Upper lobe of left lung (tissue), 6 donors: ENCODE measurements around the gene SCN2A. TPM values are rescaled to one million over a fixed set of nuclear protein-coding genes. Genes with fewer than 3 reads are reported as not detected.

Source experiments
- ATAC-seq, 2 donors: fragments of 200-7000 bp; cut with Tn5 transposase; one replicate each; pipeline ENCODE4 v1.9.1; 2022; ENCODE audit warnings: mild to moderate bottlenecking in 2 of 2, moderate library complexity in 2 of 2; ENCODE audit not compliant: low FRiP score in 2 of 2
- DNase-seq, 2 donors: peaks; one replicate each; pipeline ENCODE4 v3.0.0-alpha.2; 2019 to 2020
- H3K27ac ChIP-seq, 4 donors: fragments of 200-600 bp; sonication (generic); one replicate each; pipeline ENCODE4 v1.5.1; 2016 to 2019
- H3K27me3 ChIP-seq, 4 donors: fragments of 200-600 bp; sonication (generic); one replicate each; pipeline ENCODE4 v1.5.1; 2017 to 2019
- H3K36me3 ChIP-seq, 4 donors: fragments of 200-600 bp; sonication (generic); one replicate each; pipeline ENCODE4 v1.5.1; 2016 to 2019
- H3K4me1 ChIP-seq, 4 donors: fragments of 200-600 bp; sonication (generic); one replicate each; pipeline ENCODE4 v1.5.1; 2018 to 2019
- H3K4me3 ChIP-seq, 4 donors: fragments of 200-600 bp; sonication (generic); one replicate each; pipeline ENCODE4 v1.5.1; 2017 to 2019; ENCODE audit warnings: mild to moderate bottlenecking in 2 of 4, moderate library complexity in 1 of 4
- H3K9me3 ChIP-seq, 4 donors: fragments of 200-600 bp; sonication (generic); one replicate each; pipeline ENCODE4 v1.5.1; 2018 to 2019
- CTCF ChIP-seq, 6 experiments: fragments of 450-650 bp in 4 of 6; fragments of 200-600 bp in 2 of 6; sonication (generic) in 2 of 6; IDR thresholded peaks; one replicate each; pipeline ENCODE4 v1.5.1; 2016 to 2019; ENCODE audit warnings: antibody characterized with exemption in 6 of 6
- EP300 ChIP-seq, 4 donors: sonication (generic); formaldehyde crosslinking; IDR thresholded peaks; one replicate each; pipeline ENCODE4 v1.5.1; 2017; ENCODE audit warnings: antibody characterized with exemption in 4 of 4, control low read depth in 2 of 4
- POLR2A ChIP-seq, 4 donors: fragments of 450-650 bp; IDR thresholded peaks; one replicate each; pipeline ENCODE4 v1.5.1; 2016 to 2017; ENCODE audit warnings: antibody characterized with exemption in 4 of 4, mild to moderate bottlenecking in 2 of 4
- POLR2AphosphoS5 ChIP-seq, 2 donors: sonication (generic); formaldehyde crosslinking; IDR thresholded peaks; one replicate each; pipeline ENCODE4 v1.5.1; 2017; ENCODE audit warnings: antibody characterized with exemption in 2 of 2
- WGBS, 2 donors: methylation state at CpG; one replicate each; pipeline ENCODE4 v1.1.5; 2017 to 2018; 5-methylcytosine and 5-hydroxymethylcytosine counted together
- total RNA-seq, 6 donors: library from RNA; depleted of rRNA in 4 of 6; stranded (reverse); fragments of >200 nt in 4 of 6; gene quantifications; one replicate each; pipeline versions ENCODE4 v1.1.0 to v1.2.1, GENCODE V29; 2016 to 2021
- donor health status: DM: no; HTN: no; CAD: no; lungs with moderate emphysema.
- donor health status: DM: no; HTN: yes; CAD: no; lungs with severe emphysema.

The SCN2A gene
- total RNA-seq, 6 donors from 2014 or later = 0.61 to 1.2 (median 0.97) TPM; not detected in 2

GRCh38 chr2:165434865-165435496, 195.8 kb downstream of the SCN2A start:
- DNase-seq (no peak), ATAC-seq (no peak)
- Histone ChIP-seq H3K9me3 (no peaks in the 10 kb centered on the region), H3K4me1 (no peaks in the 10 kb centered on the region), H3K27ac (no peak overlapping the region), H3K27me3 (no peaks in the 10 kb centered on the region), H3K4me3 (no peak overlapping the region), H3K36me3 (no peaks in the 10 kb centered on the region)
- 70 to 100% methylated on average over 1 of the region's 1 CpG for WGBS, 2 donors
- no peak for TF ChIP-seq POLR2AphosphoS5 (IDR thresholded peaks at IDR 0.05)
- TF ChIP-seq CTCF (IDR thresholded peaks at IDR 0.05) = no peak
- TF ChIP-seq EP300 (IDR thresholded peaks at IDR 0.05) = no peak
- TF ChIP-seq POLR2A (IDR thresholded peaks at IDR 0.05) = no peak

GRCh38 chr2:165435611-165436010, 196.4 kb downstream of the SCN2A start:
- Histone ChIP-seq H3K4me3 (no peak overlapping the region), H3K36me3 (no peaks in the 10 kb centered on the region), H3K9me3 (no peaks in the 10 kb centered on the region), H3K4me1 (no peaks in the 10 kb centered on the region), H3K27ac (no peak overlapping the region), H3K27me3 (no peaks in the 10 kb centered on the region)
- TF ChIP-seq CTCF (IDR thresholded peaks at IDR 0.05) (no peak), POLR2AphosphoS5 (IDR thresholded peaks at IDR 0.05) (no peak), POLR2A (IDR thresholded peaks at IDR 0.05) (no peak), EP300 (IDR thresholded peaks at IDR 0.05) (no peak)
- no peak for DNase-seq
- WGBS, 2 donors = 63 to 71% methylated on average over 1 of the region's 1 CpG
- no peak for ATAC-seq

GRCh38 chr2:165436559-165436958, 197.3 kb downstream of the SCN2A start:
- Histone ChIP-seq H3K4me3 (no peak overlapping the region), H3K27ac (no peak overlapping the region), H3K9me3 (no peaks in the 10 kb centered on the region), H3K4me1 (no peaks in the 10 kb centered on the region), H3K27me3 (no peaks in the 10 kb centered on the region), H3K36me3 (no peaks in the 10 kb centered on the region)
- 87 to 88% methylated on average over 3 of the region's 3 CpGs for WGBS, 2 donors
- DNase-seq (no peak), ATAC-seq (no peak)
- TF ChIP-seq POLR2AphosphoS5 (IDR thresholded peaks at IDR 0.05) = no peak
- no peak for TF ChIP-seq CTCF (IDR thresholded peaks at IDR 0.05)
- TF ChIP-seq EP300 (IDR thresholded peaks at IDR 0.05) = no peak
- no peak for TF ChIP-seq POLR2A (IDR thresholded peaks at IDR 0.05)

DNA sequence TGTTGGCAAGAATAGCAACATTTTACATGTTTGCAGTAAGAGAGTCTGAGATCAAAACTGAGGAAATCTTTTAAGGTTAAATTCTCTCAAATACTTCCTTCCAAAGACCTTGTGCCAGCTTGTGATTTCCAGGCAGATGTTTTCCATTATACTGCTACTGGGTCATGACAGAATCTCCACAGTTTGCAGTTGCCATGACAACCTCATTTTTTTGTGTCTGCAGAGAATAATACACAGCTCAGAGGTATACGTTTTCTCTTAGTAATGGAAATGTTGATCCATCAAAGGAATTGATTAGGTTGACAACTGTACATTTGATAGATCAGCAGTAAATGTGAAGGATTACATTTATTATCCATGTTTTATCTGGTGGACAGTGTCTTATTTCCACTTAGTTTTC, 201.2 kb downstream of the SCN2A start:
- H3K4me1 ChIP-seq = no peaks in the 10 kb centered on the region
- DNase-seq = no peak
- no peak for ATAC-seq
- no peak overlapping the region for H3K4me3 ChIP-seq
- TF ChIP-seq CTCF (IDR thresholded peaks at IDR 0.05) = no peak
- TF ChIP-seq POLR2AphosphoS5 (IDR thresholded peaks at IDR 0.05) = no peak
- TF ChIP-seq EP300 (IDR thresholded peaks at IDR 0.05) = no peak
- TF ChIP-seq POLR2A (IDR thresholded peaks at IDR 0.05) = no peak
- 25 to 33% methylated on average over 1 of the region's 1 CpG for WGBS, 2 donors
- no peaks in the 10 kb centered on the region for H3K9me3 ChIP-seq
- H3K27ac ChIP-seq = no peak overlapping the region
- H3K27me3 ChIP-seq = no peaks in the 10 kb centered on the region
- no peaks in the 10 kb centered on the region for H3K36me3 ChIP-seq

Other genes with a start within 250 kb of the SCN2A start
- gene SCN3A, start 35.4 kb upstream of the SCN2A start, total RNA-seq = 1 to 10 TPM in 3 of 6 donors, under 1 TPM in 3; under 0.01 to 7.3 (median 0.78) TPM
- gene CSRNP3, start 230.3 kb downstream of the SCN2A start, total RNA-seq = 1 to 10 TPM in 4 of 6 donors, under 1 TPM in 2; 0.46 to 4.1 (median 1.5) TPM